ENCODE data around the gene ZNF445.

ZNF445 gene

GRCh38 chr3:44416031-44417030, 61.1 kb downstream of the ZNF445 start:
- Histone ChIP-seq H2BK120ac (ENCODE audit: insufficient read depth, low read length, poor library complexity) (no peak overlapping the region), H2AK5ac (ENCODE audit: low read length) (no peak overlapping the region), H3K4me2 (ENCODE audit: low read length) (no peak overlapping the region), H2BK5ac (ENCODE audit: low read depth, low read length, poor library complexity) (no peak overlapping the region), H3K27ac (ENCODE audit: low read depth, low read length) (no peak overlapping the region), H3K23ac (ENCODE audit: low read length) (no peak overlapping the region), H4K91ac (ENCODE audit: low read depth, low read length) (no peak overlapping the region), H4K8ac (ENCODE audit: low read depth, low read length) (no peak overlapping the region), H3K27me3 (ENCODE audit: insufficient read depth, low read length) (no peaks in the 10 kb centered on the region), H3K4me3 (ENCODE audit: low read depth, low read length) (no peak overlapping the region), H3K9me3 (ENCODE audit: insufficient read depth, low read depth, low read length) (peaks cover 9% of the 10 kb centered on the region), H3K4ac (ENCODE audit: low read depth, low read length) (no peak overlapping the region), H3K18ac (ENCODE audit: low read length) (no peak overlapping the region), H3K36me3 (ENCODE audit: control insufficient read depth in 1 of 2, insufficient read depth in 2 of 2, low read length in 2 of 2) (peaks cover 0 to 2% of the 10 kb centered on the region in 2 experiments), H3K4me1 (ENCODE audit: control insufficient read depth in 1 of 2, insufficient read depth in 2 of 2, low read length in 2 of 2) (peaks cover 0 to 5% of the 10 kb centered on the region in 2 experiments), H3K9ac (ENCODE audit: low read length) (no peak overlapping the region), H3K79me1 (ENCODE audit: low read length) (no peaks in the 10 kb centered on the region), H3K79me2 (ENCODE audit: control insufficient read depth, insufficient read depth, low read length, poor library complexity) (no peaks in the 10 kb centered on the region), H4K12ac (ENCODE audit: low read depth, low read length) (no peak overlapping the region), H2AFZ (ENCODE audit: insufficient read depth, low read length, poor library complexity) (no peak overlapping the region), H3K14ac (ENCODE audit: low read length) (no peak overlapping the region), H2BK12ac (ENCODE audit: low read length) (no peak overlapping the region)
- WGBS (ENCODE audit: extremely low coverage, insufficient coverage, insufficient read length) = no CpG with 5 or more reads among the region's 11 CpGs
- no peak for DNase-seq

- no peak overlapping the region for H4K8ac ChIP-seq (ENCODE audit: low read depth, low read length)
- no CpG with 5 or more reads among the region's 11 CpGs for WGBS (ENCODE audit: extremely low coverage, insufficient coverage, insufficient read length)
- no peak overlapping the region for H2AK5ac ChIP-seq (ENCODE audit: low read length)
- no peak overlapping the region for H4K12ac ChIP-seq (ENCODE audit: low read depth, low read length)
- H3K4me3 ChIP-seq (ENCODE audit: low read depth, low read length) = no peak overlapping the region
- H2BK120ac ChIP-seq (ENCODE audit: insufficient read depth, low read length, poor library complexity) = no peak overlapping the region
- H3K23ac ChIP-seq (ENCODE audit: low read length) = no peak overlapping the region
- peaks cover 0 to 1% of the 10 kb centered on the region in 2 experiments for H3K4me1 ChIP-seq (ENCODE audit: control insufficient read depth in 1 of 2, insufficient read depth in 2 of 2, low read length in 2 of 2)
- H2BK12ac ChIP-seq (ENCODE audit: low read length) = no peak overlapping the region
- no peak overlapping the region for H3K4ac ChIP-seq (ENCODE audit: low read depth, low read length)
- H3K79me2 ChIP-seq (ENCODE audit: control insufficient read depth, insufficient read depth, low read length, poor library complexity) = no peaks in the 10 kb centered on the region
- no peak for DNase-seq
- no peak overlapping the region for H2BK5ac ChIP-seq (ENCODE audit: low read depth, low read length, poor library complexity)
- no peak overlapping the region for H4K91ac ChIP-seq (ENCODE audit: low read depth, low read length)
- no peak overlapping the region for H2AFZ ChIP-seq (ENCODE audit: insufficient read depth, low read length, poor library complexity)
- no peaks in the 10 kb centered on the region for H3K27me3 ChIP-seq (ENCODE audit: insufficient read depth, low read length)
- no peak overlapping the region for H3K9ac ChIP-seq (ENCODE audit: low read length)
- H3K79me1 ChIP-seq (ENCODE audit: low read length) = no peaks in the 10 kb centered on the region
- H3K4me2 ChIP-seq (ENCODE audit: low read length) = no peak overlapping the region
- H3K14ac ChIP-seq (ENCODE audit: low read length) = no peak overlapping the region
- H3K36me3 ChIP-seq (ENCODE audit: control insufficient read depth in 1 of 2, insufficient read depth in 2 of 2, low read length in 2 of 2) = peaks cover 0 to 2% of the 10 kb centered on the region in 2 experiments
- no peak overlapping the region for H3K27ac ChIP-seq (ENCODE audit: low read depth, low read length)
- peaks cover 9% of the 10 kb centered on the region for H3K9me3 ChIP-seq (ENCODE audit: insufficient read depth, low read depth, low read length)
- H3K18ac ChIP-seq (ENCODE audit: low read length) = no peak overlapping the region
These were observed 62.0 kb downstream of the ZNF445 start for GRCh38 chr3:44415421-44415820.

- H3K79me1 ChIP-seq (ENCODE audit: low read length) = no peaks in the 10 kb centered on the region
- H2BK120ac ChIP-seq (ENCODE audit: insufficient read depth, low read length, poor library complexity) = no peak overlapping the region
- no peak overlapping the region for H3K27ac ChIP-seq (ENCODE audit: low read depth, low read length)
- H3K9ac ChIP-seq (ENCODE audit: low read length) = no peak overlapping the region
- no peak overlapping the region for H3K18ac ChIP-seq (ENCODE audit: low read length)
- no peaks in the 10 kb centered on the region for H3K79me2 ChIP-seq (ENCODE audit: control insufficient read depth, insufficient read depth, low read length, poor library complexity)
- no peak overlapping the region for H4K91ac ChIP-seq (ENCODE audit: low read depth, low read length)
- no peak overlapping the region for H2AK5ac ChIP-seq (ENCODE audit: low read length)
- no peak overlapping the region for H4K8ac ChIP-seq (ENCODE audit: low read depth, low read length)
- H3K27me3 ChIP-seq (ENCODE audit: insufficient read depth, low read length) = no peaks in the 10 kb centered on the region
- H4K12ac ChIP-seq (ENCODE audit: low read depth, low read length) = no peak overlapping the region
- no peaks in the 10 kb centered on the region for H3K4me1 ChIP-seq (ENCODE audit: control insufficient read depth in 1 of 2, insufficient read depth in 2 of 2, low read length in 2 of 2)
- no peak overlapping the region for H3K4ac ChIP-seq (ENCODE audit: low read depth, low read length)
- H2AFZ ChIP-seq (ENCODE audit: insufficient read depth, low read length, poor library complexity) = no peak overlapping the region
- H2BK12ac ChIP-seq (ENCODE audit: low read length) = no peak overlapping the region
- no peak overlapping the region for H2BK5ac ChIP-seq (ENCODE audit: low read depth, low read length, poor library complexity)
- peaks cover 9% of the 10 kb centered on the region for H3K9me3 ChIP-seq (ENCODE audit: insufficient read depth, low read depth, low read length)
- no peak overlapping the region for H3K23ac ChIP-seq (ENCODE audit: low read length)
- DNase-seq = no peak
- no peak overlapping the region for H3K4me3 ChIP-seq (ENCODE audit: low read depth, low read length)
- WGBS (ENCODE audit: extremely low coverage, insufficient coverage, insufficient read length) = no CpG with 5 or more reads among the region's 11 CpGs
- no peak overlapping the region for H3K14ac ChIP-seq (ENCODE audit: low read length)
- H3K4me2 ChIP-seq (ENCODE audit: low read length) = no peak overlapping the region
- peaks cover 0 to 2% of the 10 kb centered on the region in 2 experiments for H3K36me3 ChIP-seq (ENCODE audit: control insufficient read depth in 1 of 2, insufficient read depth in 2 of 2, low read length in 2 of 2)
These were observed 62.9 kb downstream of the ZNF445 start for GRCh38 chr3:44414517-44415090.

GRCh38 chr3:44412365-44412764, 65.1 kb downstream of the ZNF445 start:
- Histone ChIP-seq H3K4me1 (ENCODE audit: control insufficient read depth in 1 of 2, insufficient read depth in 2 of 2, low read length in 2 of 2) (no peaks in the 10 kb centered on the region), H2BK12ac (ENCODE audit: low read length) (no peak overlapping the region), H3K4ac (ENCODE audit: low read depth, low read length) (no peak overlapping the region), H2BK5ac (ENCODE audit: low read depth, low read length, poor library complexity) (no peak overlapping the region), H3K79me1 (ENCODE audit: low read length) (no peaks in the 10 kb centered on the region), H3K36me3 (ENCODE audit: control insufficient read depth in 1 of 2, insufficient read depth in 2 of 2, low read length in 2 of 2) (peaks cover 0 to 2% of the 10 kb centered on the region in 2 experiments), H2AK5ac (ENCODE audit: low read length) (no peak overlapping the region), H3K27me3 (ENCODE audit: insufficient read depth, low read length) (no peaks in the 10 kb centered on the region), H3K18ac (ENCODE audit: low read length) (no peak overlapping the region), H3K9me3 (ENCODE audit: insufficient read depth, low read depth, low read length) (peaks cover 7% of the 10 kb centered on the region), H4K8ac (ENCODE audit: low read depth, low read length) (no peak overlapping the region), H4K91ac (ENCODE audit: low read depth, low read length) (no peak overlapping the region), H3K4me2 (ENCODE audit: low read length) (no peak overlapping the region), H2AFZ (ENCODE audit: insufficient read depth, low read length, poor library complexity) (no peak overlapping the region), H3K23ac (ENCODE audit: low read length) (no peak overlapping the region), H3K4me3 (ENCODE audit: low read depth, low read length) (no peak overlapping the region), H4K12ac (ENCODE audit: low read depth, low read length) (no peak overlapping the region), H3K14ac (ENCODE audit: low read length) (no peak overlapping the region), H3K27ac (ENCODE audit: low read depth, low read length) (no peak overlapping the region), H2BK120ac (ENCODE audit: insufficient read depth, low read length, poor library complexity) (no peak overlapping the region), H3K9ac (ENCODE audit: low read length) (no peak overlapping the region), H3K79me2 (ENCODE audit: control insufficient read depth, insufficient read depth, low read length, poor library complexity) (no peaks in the 10 kb centered on the region)
- no peak for DNase-seq
- no CpG with 5 or more reads among the region's 10 CpGs for WGBS (ENCODE audit: extremely low coverage, insufficient coverage, insufficient read length)
